K562 (cell line): ENCODE measurements around the gene TRAF7. TPM values are rescaled to one million over a fixed set of nuclear protein-coding genes. Genes with fewer than 3 reads are reported as not detected.
A peak's percentile ranks its signal among the peaks of the same experiment; 100 is the strongest.

Experiments
- ARID3B ChIP-seq: fragments of 250-450 bp; sonication (Bioruptor Pico); IDR thresholded peaks from 2 replicates; pipeline ENCODE4 v1.4.0; 2020; ENCODE audit warnings: borderline replicate concordance
- BRD4 ChIP-seq: fragments of 200-600 bp; sonication (generic); IDR thresholded peaks from 2 replicates; pipeline ENCODE4 v1.6.1; 2017; ENCODE audit warnings: inconsistent platforms
- FOXA1 ChIP-seq: fragments of 450-650 bp; IDR thresholded peaks from 2 replicates; pipeline ENCODE4 v1.6.1; 2016; ENCODE audit warnings: mild to moderate bottlenecking, borderline replicate concordance
- HNRNPL ChIP-seq: fragments of 200-400 bp; formaldehyde crosslinking; IDR thresholded peaks from 2 replicates; pipeline ENCODE4 v1.6.1; 2017; ENCODE audit warnings: low read depth, mild to moderate bottlenecking, low read length
- IRF2 ChIP-seq: sonication (generic); formaldehyde crosslinking; IDR thresholded peaks from 2 replicates; pipeline ENCODE4 v1.8.1; 2022; ENCODE audit warnings: mild to moderate bottlenecking, missing genetic modification reagents
- KAT7 ChIP-seq: sonication (generic); formaldehyde crosslinking; IDR thresholded peaks from 2 replicates; pipeline ENCODE4 v1.8.0; 2022; ENCODE audit warnings: missing genetic modification reagents, mild to moderate bottlenecking, borderline replicate concordance
- MECOM ChIP-seq: fragments of 250-450 bp; sonication (Bioruptor Pico); IDR thresholded peaks from 2 replicates; pipeline ENCODE4 v1.8.0; 2022; ENCODE audit warnings: inconsistent platforms
- MIER1 ChIP-seq: fragments of 450-650 bp; IDR thresholded peaks from 2 replicates; pipeline ENCODE4 v1.6.1; 2016; ENCODE audit warnings: antibody characterized with exemption, mild to moderate bottlenecking, low read depth
- NEUROD1 ChIP-seq: fragments of 150-350 bp; IDR thresholded peaks from 2 replicates; pipeline ENCODE4 v1.6.1; 2014; ENCODE audit warnings: borderline replicate concordance, low read length, low read depth; ENCODE audit not compliant: partially characterized antibody
- POLR2B ChIP-seq: fragments of 450-650 bp; IDR thresholded peaks from 2 replicates; pipeline ENCODE4 v1.6.1; 2018; ENCODE audit warnings: low read depth; ENCODE audit not compliant: partially characterized antibody
- POLR2H ChIP-seq: IDR thresholded peaks from 2 replicates; pipeline ENCODE4 v1.6.1; 2016; ENCODE audit warnings: missing genetic modification characterization, low read depth, mild to moderate bottlenecking, control low read depth, missing compliant biosample characterization, moderate library complexity
- SIRT6 ChIP-seq: IDR thresholded peaks from one replicate; pipeline ENCODE4 v1.6.1; 2012; ENCODE audit warnings: low read depth, mild to moderate bottlenecking, control low read depth, inconsistent platforms, low read length, moderate library complexity
- SRSF7 ChIP-seq: fragments of 200-400 bp; formaldehyde crosslinking; optimal IDR thresholded peaks from 2 replicates; pipeline ENCODE3; 2017; ENCODE audit warnings: mild to moderate bottlenecking, low read depth, low read length
- STAG1 ChIP-seq: sonication (generic); formaldehyde crosslinking; IDR thresholded peaks from 2 replicates; pipeline ENCODE4 v1.5.0; 2020; ENCODE audit warnings: missing genetic modification reagents, borderline replicate concordance
- TARDBP ChIP-seq: fragments of 450-650 bp; IDR thresholded peaks from 2 replicates; pipeline ENCODE4 v1.6.1; 2016
- TEAD2 ChIP-seq: fragments of 450-650 bp; IDR thresholded peaks from 2 replicates; pipeline ENCODE4 v1.6.1; 2016; ENCODE audit warnings: missing genetic modification characterization, control low read depth, missing compliant biosample characterization
- ZNF12 ChIP-seq: sonication (generic); formaldehyde crosslinking; IDR thresholded peaks from 2 replicates; pipeline ENCODE4 v1.4.0; 2020; ENCODE audit warnings: mild to moderate bottlenecking, missing genetic modification reagents
- ZNF274 ChIP-seq: IDR thresholded peaks from 2 replicates; pipeline ENCODE4 v1.6.1; 2011; ENCODE audit warnings: low read depth, mild to moderate bottlenecking, low read length, moderate library complexity, borderline replicate concordance
- polyA plus RNA-seq, 8 experiments: library from polyadenylated mRNA; depleted of rRNA in 4 of 8; stranded (reverse) in 5 of 8; unstranded in 3 of 8; fragments of >200 nt; fragmentation: Nextera tagmentation in 2 of 8; fragmentation: Illumina TruSeq in 1 of 8; extraction: Ambion mirVana in 2 of 8; extraction: Trizol in 1 of 8; gene quantifications; 2 replicates each; pipeline versions ENCODE4 v1.2.1 to v1.2.3, GENCODE V29; 2011 to 2014; ENCODE audit warnings: inconsistent platforms in 1 of 8, missing spikeins in 1 of 8
- total RNA-seq, 7 experiments: library from RNA; depleted of rRNA in 6 of 7; stranded (reverse); fragments of >200 nt in 6 of 7; fragmentation: Illumina TruSeq in 2 of 7; extraction: Trizol in 2 of 7; gene quantifications; 2 replicates each; pipeline versions ENCODE4 v1.2.1 to v1.2.3, GENCODE V29; 2011 to 2021; ENCODE audit warnings: low replicate concordance in 1 of 7
- TF ChIP-seq, protein P1 (sequence below), 2 experiments: fragments of 450-650 bp; IDR thresholded peaks; 2 replicates each; pipeline ENCODE4 v1.6.1; 2016; ENCODE audit warnings: mild to moderate bottlenecking in 2 of 2, borderline replicate concordance in 1 of 2, low read depth in 1 of 2, moderate library complexity in 1 of 2

The TRAF7 gene
- total and polyA plus RNA-seq, 9 of the 15 experiments (the other 6 are each of a cell fraction or from before 2014, with no cell fraction given) = 1.1 to 113 (median 41.6) TPM

GRCh38 chr16:2155091-2155950 is at the start of gene TRAF7 (continued):
- TF ChIP-seq MECOM (CRISPR knock-in tag) (no peak), SIRT6 (no peak), FOXA1 (no peak), TEAD2 (tag) (no peak), ZNF12 (peak; percentile 74), ZNF274 (no peak), BRD4 (no peak), MIER1 (no peak), POLR2H (tag) (peak; percentile 99), IRF2 (no peak), ARID3B (CRISPR knock-in tag) (no peak), SRSF7 (no peak), NEUROD1 (peak; percentile 79), TARDBP (peak; percentile 65; the same call in 1 of the 2 replicates), STAG1 (CRISPR knock-in tag) (no peak), KAT7 (CRISPR knock-in tag) (0 out of 2 replicates have a peak, but pooled peaks have one; percentile 35), POLR2B (peak; percentile 100), HNRNPL (no peak)
- TF ChIP-seq, protein P1, sequence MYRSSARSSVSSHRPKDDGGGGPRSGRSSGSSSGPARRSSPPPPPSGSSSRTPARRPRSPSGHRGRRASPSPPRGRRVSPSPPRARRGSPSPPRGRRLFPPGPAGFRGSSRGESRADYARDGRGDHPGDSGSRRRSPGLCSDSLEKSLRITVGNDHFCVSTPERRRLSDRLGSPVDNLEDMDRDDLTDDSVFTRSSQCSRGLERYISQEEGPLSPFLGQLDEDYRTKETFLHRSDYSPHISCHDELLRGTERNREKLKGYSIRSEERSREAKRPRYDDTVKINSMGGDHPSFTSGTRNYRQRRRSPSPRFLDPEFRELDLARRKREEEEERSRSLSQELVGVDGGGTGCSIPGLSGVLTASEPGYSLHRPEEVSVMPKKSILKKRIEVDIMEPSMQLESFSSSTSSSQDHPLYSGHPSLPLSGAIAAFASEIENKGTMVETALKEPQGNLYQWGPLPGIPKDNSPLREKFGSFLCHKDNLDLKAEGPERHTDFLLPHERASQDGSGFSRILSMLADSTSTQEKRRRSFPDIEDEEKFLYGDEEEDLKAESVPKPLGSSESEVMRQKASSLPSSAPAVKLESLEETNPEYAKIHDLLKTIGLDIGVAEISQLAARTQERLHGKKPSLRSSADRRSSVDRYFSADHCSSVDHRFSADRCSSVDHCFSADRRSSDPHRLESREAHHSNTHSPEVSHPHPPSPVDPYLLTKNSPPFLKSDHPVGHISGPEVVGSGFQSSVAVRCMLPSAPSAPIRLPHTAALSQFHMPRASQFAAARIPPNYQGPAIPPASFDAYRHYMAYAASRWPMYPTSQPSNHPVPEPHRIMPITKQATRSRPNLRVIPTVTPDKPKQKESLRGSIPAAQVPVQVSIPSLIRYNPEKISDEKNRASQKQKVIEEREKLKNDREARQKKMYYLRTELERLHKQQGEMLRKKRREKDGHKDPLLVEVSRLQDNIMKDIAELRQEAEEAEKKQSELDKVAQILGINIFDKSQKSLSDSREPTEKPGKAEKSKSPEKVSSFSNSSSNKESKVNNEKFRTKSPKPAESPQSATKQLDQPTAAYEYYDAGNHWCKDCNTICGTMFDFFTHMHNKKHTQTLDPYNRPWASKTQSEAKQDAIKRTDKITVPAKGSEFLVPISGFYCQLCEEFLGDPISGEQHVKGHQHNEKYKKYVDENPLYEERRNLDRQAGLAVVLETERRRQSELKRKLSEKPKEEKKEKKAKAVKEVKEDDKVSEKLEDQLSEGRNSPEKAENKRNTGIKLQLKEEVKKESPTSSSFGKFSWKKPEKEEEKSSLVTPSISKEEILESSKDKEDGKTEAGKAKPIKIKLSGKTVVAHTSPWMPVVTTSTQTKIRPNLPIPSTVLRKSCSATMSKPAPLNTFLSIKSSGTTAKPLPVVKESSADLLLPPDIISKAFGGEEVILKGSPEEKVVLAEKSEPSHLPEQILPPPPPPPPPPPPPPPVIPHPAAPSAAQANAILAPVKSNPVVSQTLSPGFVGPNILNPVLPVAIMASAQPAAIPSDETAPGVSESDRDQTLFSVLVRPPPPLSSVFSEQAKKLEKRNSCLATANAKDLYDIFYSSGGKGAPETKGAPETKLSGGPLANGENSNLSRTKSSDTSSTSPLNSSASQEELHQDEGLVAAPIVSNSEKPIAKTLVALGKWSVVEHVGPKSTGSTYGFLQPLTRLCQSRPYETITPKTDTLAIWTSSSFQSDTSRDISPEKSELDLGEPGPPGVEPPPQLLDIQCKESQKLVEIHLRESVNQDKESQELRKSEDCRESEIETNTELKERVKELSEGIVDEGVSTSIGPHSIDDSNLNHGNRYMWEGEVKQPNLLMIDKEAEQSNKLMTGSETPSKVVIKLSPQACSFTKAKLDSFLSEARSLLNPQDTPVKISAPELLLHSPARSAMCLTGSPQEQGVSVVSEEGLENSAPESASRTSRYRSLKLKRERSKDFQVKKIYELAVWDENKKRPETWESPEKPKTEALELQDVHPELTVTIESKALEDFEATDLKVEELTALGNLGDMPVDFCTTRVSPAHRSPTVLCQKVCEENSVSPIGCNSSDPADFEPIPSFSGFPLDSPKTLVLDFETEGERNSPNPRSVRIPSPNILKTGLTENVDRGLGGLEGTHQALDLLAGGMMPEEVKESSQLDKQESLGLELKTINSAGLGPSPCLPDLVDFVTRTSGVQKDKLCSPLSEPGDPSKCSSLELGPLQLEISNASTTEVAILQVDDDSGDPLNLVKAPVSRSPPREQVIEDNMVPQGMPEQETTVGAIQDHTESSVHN (IDR thresholded peaks at IDR 0.05; ENCODE audit: borderline replicate concordance in 1 of 2, low read depth in 1 of 2) = no peak
